GM19324 (cell line): ENCODE data around the gene OTOG.

ENCODE experiments used
- ATAC-seq: cut with Tn5 transposase; IDR thresholded peaks from one replicate; pipeline ENCODE4 v1.9.1; 2021; ENCODE audit warnings: mild to moderate bottlenecking, moderate library complexity; ENCODE audit not compliant: unreplicated experiment, low FRiP score

OTOG gene

GRCh38 chr11:17519061-17519885, 27.8 kb upstream of the OTOG start:
- ATAC-seq: no peak

GRCh38 chr11:17521106-17521900, 25.8 kb upstream of the OTOG start:
- no peak for ATAC-seq

GRCh38 chr11:17522655-17523054, 24.4 kb upstream of the OTOG start:
- no peak for ATAC-seq

- ATAC-seq: no peak
Observed at GRCh38 chr11:17524221-17524620, 22.8 kb upstream of the OTOG start.

- ATAC-seq: no peak
Observed at GRCh38 chr11:17525570-17525969, 21.5 kb upstream of the OTOG start.

- no peak for ATAC-seq
Observed at GRCh38 chr11:17526326-17526725, 20.7 kb upstream of the OTOG start.

- ATAC-seq: no peak
Observed at GRCh38 chr11:17526931-17527627, 20.0 kb upstream of the OTOG start.

- no peak for ATAC-seq
Observed at GRCh38 chr11:17527628-17527995, 19.4 kb upstream of the OTOG start.

- no peak for ATAC-seq
Observed at GRCh38 chr11:17528181-17528691, 18.8 kb upstream of the OTOG start.

GRCh38 chr11:17528906-17529843, 17.9 kb upstream of the OTOG start:
- ATAC-seq: no peak

GRCh38 chr11:17529844-17530185, 17.2 kb upstream of the OTOG start:
- ATAC-seq: no peak

- ATAC-seq: no peak
Observed at GRCh38 chr11:17531071-17531600, 15.9 kb upstream of the OTOG start.

- no peak for ATAC-seq
Observed at GRCh38 chr11:17531636-17532113, 15.4 kb upstream of the OTOG start.

- ATAC-seq: no peak
Observed at GRCh38 chr11:17532784-17533183, 14.3 kb upstream of the OTOG start.

GRCh38 chr11:17533341-17533740, 13.7 kb upstream of the OTOG start:
- ATAC-seq: no peak

- no peak for ATAC-seq
Observed at GRCh38 chr11:17533778-17534415, 13.2 kb upstream of the OTOG start.

- ATAC-seq: no peak
Observed at GRCh38 chr11:17535488-17535887, 11.6 kb upstream of the OTOG start.

GRCh38 chr11:17537261-17537660, 9.8 kb upstream of the OTOG start:
- no peak for ATAC-seq

GRCh38 chr11:17538054-17538453, 9.0 kb upstream of the OTOG start:
- ATAC-seq: no peak
